ENCODE measurements around the gene KIAA0319L. TPM values are rescaled to one million over a fixed set of nuclear protein-coding genes. Genes with fewer than 3 reads are reported as not detected.

Gene KIAA0319L
- total RNA-seq (100 to 1,000 TPM in 2 of 9 donors, 10 to 100 TPM in 7; 58.3 to 108 (median 78.3) TPM), polyA plus RNA-seq (10 to 100 TPM; 21.0 to 41.1 TPM)
- long read RNA-seq, donor 1, full-length matches to known transcripts = 21 of 77 reads
- long read RNA-seq, donor 1, partial matches to known transcripts = 28 of 77 reads
- long read RNA-seq, donor 1, other reads (novel, unspliced or antisense) = 28 of 77 reads
- long read RNA-seq, donor 2, full-length matches to known transcripts = 44 of 282 reads
- long read RNA-seq, donor 2, partial matches to known transcripts = 170 of 282 reads
- long read RNA-seq, donor 2, other reads (novel, unspliced or antisense) = 68 of 282 reads
- long read RNA-seq, donor 3, full-length matches to known transcripts = 14 of 48 reads
- long read RNA-seq, donor 3, partial matches to known transcripts = 16 of 48 reads
- long read RNA-seq, donor 3, other reads (novel, unspliced or antisense) = 18 of 48 reads

DNA sequence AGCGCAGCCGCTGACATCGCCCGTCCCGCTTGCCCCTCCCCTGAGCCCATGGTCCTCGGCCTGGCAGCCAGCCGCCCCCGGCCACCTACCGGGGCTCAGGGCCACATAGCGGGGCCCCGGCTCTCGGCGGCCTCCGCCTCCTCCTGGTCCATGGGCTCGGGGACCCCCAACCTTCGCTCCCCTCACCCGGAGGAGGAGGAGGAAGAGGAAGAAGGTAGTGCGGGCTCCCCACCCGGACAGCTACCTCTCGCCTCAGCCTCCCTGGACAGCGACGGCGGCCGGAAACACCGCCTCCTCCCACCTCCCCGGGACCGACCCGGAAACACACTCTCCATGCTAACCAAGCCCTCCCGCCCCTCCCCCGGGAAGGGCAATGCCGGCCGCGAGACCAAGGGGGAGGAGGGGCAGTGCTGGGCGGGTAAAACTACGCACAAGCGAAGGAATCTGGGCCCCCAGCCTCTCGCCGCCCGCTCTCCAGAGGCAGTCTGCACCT, at the start of gene KIAA0319L:
KIAA0319L (minus strand) TSS at position 286 of the 493 bp plus-strand sequence. CDS start 2,912 bp downstream, outside the sequence.
- intact Hi-C loops (cut with DNase I) = loop anchor here in 3 of 10 donors (5.0 to 10.0 kb wide), 2 partner anchors 105 to 362 kb away; partner anchors contain the start of gene SFPQ (in 2 of the 3)
- DNase-seq (peak; percentile 92 to 94 (median 93)), ATAC-seq (peak; percentile 89 to 92 (median 92))
- Histone ChIP-seq H3K4me1 (peaks cover 0 to 73% (median 49%) of the 10 kb centered on the region in 12 donors), H3K27me3 (no peaks in the 10 kb centered on the region), H3K4me3 (peak within 1 kb of the TSS; percentile 69 to 98 (median 92)), H3K9me3 (no peaks in the 10 kb centered on the region), H3K36me3 (peaks cover 0 to 29% (median 22%) of the 10 kb centered on the region in 9 donors), H3K27ac (peak within 1 kb of the TSS; percentile 90 to 99 (median 98))
- 0 to 4% (median 1%) methylated on average over 4 to 39 of the region's 39 CpGs for WGBS, 4 donors
- TF ChIP-seq POLR2A (IDR thresholded peaks at IDR 0.05) = peak in 1 of 2 donors; percentile 59
- TF ChIP-seq, protein P1, sequence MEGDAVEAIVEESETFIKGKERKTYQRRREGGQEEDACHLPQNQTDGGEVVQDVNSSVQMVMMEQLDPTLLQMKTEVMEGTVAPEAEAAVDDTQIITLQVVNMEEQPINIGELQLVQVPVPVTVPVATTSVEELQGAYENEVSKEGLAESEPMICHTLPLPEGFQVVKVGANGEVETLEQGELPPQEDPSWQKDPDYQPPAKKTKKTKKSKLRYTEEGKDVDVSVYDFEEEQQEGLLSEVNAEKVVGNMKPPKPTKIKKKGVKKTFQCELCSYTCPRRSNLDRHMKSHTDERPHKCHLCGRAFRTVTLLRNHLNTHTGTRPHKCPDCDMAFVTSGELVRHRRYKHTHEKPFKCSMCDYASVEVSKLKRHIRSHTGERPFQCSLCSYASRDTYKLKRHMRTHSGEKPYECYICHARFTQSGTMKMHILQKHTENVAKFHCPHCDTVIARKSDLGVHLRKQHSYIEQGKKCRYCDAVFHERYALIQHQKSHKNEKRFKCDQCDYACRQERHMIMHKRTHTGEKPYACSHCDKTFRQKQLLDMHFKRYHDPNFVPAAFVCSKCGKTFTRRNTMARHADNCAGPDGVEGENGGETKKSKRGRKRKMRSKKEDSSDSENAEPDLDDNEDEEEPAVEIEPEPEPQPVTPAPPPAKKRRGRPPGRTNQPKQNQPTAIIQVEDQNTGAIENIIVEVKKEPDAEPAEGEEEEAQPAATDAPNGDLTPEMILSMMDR (IDR thresholded peaks at IDR 0.05) = peak in 2 of 12 donors; percentile 14 to 19

DNA sequence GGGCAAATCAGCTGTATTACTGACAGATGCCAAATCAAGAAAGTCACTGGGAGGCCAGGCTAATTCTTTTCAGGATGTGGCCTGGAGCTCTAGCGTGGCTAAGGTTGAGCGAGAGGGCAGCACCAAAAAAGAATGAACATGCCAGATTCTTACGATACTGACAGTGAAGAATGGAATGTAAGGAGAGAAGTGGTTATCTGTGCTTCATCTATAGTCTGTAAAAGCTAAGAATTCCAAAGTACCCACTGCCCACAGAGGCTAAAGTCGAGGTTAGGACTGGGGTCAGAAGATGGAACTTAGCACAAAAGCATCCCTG, 48.6 kb upstream of the KIAA0319L start:
- 82 to 89% (median 86%) methylated on average over 4 of the region's 4 CpGs for WGBS, 4 donors
- peaks cover 0 to 5% (median 0%) of the 10 kb centered on the region in 12 donors for H3K9me3 ChIP-seq
- TF ChIP-seq, protein P1 (IDR thresholded peaks at IDR 0.05) = no peak
- TF ChIP-seq POLR2A (IDR thresholded peaks at IDR 0.05) = no peak
- peaks cover 0 to 100% (median 95%) of the 10 kb centered on the region in 9 donors for H3K36me3 ChIP-seq
- no peaks in the 10 kb centered on the region for H3K27me3 ChIP-seq
- ATAC-seq = no peak
- no peak overlapping the region for H3K27ac ChIP-seq
- no peak overlapping the region for H3K4me3 ChIP-seq
- intact Hi-C loops (cut with DNase I) = no loop called here
- no peaks in the 10 kb centered on the region for H3K4me1 ChIP-seq
- DNase-seq = no peak

- Histone ChIP-seq H3K9me3 (peaks cover 0 to 5% (median 0%) of the 10 kb centered on the region in 12 donors), H3K36me3 (peaks cover 0 to 100% (median 91%) of the 10 kb centered on the region in 9 donors), H3K4me3 (no peak overlapping the region), H3K27me3 (no peaks in the 10 kb centered on the region), H3K4me1 (no peaks in the 10 kb centered on the region), H3K27ac (no peak overlapping the region)
- no peak for DNase-seq
- no peak for ATAC-seq
- intact Hi-C loops (cut with DNase I) = no loop called here
- WGBS, 4 donors = 76 to 82% (median 79%) methylated on average over 6 of the region's 6 CpGs
- no peak for TF ChIP-seq POLR2A (IDR thresholded peaks at IDR 0.05)
- TF ChIP-seq, protein P1 (IDR thresholded peaks at IDR 0.05) = no peak
Observed at GRCh38 chr1:35605071-35605866, 48.1 kb upstream of the KIAA0319L start.
